ENCODE measurements around the gene AKR7A2.

DNA sequence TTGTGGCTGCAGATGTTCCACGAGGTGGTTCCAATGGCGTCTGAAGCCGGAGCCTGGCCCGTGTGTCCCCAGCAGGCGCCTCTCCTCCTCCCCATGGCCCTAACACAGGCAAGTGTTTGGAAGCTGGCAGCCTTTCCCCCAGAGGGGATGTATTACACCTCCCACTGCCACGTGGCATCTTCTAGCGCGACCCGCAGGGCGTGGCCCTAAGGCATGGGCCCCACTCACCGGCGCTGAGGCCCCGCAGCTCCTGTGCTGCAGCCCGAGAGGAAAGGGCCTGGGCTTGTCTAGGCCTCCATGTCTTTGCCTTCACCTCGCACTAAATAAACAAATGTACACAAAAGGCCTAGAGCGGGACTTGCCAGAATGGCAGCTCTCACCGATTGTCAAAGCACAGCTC lies 38.1 kb upstream of the AKR7A2 start:
- TF ChIP-seq POLR2AphosphoS5 (IDR thresholded peaks at IDR 0.05) = peak in 1 of 3 donors; percentile 57
- TF ChIP-seq, protein P1, sequence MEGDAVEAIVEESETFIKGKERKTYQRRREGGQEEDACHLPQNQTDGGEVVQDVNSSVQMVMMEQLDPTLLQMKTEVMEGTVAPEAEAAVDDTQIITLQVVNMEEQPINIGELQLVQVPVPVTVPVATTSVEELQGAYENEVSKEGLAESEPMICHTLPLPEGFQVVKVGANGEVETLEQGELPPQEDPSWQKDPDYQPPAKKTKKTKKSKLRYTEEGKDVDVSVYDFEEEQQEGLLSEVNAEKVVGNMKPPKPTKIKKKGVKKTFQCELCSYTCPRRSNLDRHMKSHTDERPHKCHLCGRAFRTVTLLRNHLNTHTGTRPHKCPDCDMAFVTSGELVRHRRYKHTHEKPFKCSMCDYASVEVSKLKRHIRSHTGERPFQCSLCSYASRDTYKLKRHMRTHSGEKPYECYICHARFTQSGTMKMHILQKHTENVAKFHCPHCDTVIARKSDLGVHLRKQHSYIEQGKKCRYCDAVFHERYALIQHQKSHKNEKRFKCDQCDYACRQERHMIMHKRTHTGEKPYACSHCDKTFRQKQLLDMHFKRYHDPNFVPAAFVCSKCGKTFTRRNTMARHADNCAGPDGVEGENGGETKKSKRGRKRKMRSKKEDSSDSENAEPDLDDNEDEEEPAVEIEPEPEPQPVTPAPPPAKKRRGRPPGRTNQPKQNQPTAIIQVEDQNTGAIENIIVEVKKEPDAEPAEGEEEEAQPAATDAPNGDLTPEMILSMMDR (IDR thresholded peaks at IDR 0.05 in 8 of 11, conservative IDR thresholded peaks at IDR 0.05 in 3 of 11) = no peak

All from spleen (tissue), 7 donors.